H9 (cell line): ENCODE data around the gene TMEM106C. TPM values are rescaled to one million over a fixed set of nuclear protein-coding genes. Genes with fewer than 3 reads are reported as not detected.

ENCODE experiments used
- DNase-seq: peaks from one replicate; pipeline ENCODE4 v3.0.0-alpha.2; 2017
- H2AFZ ChIP-seq: one replicate; pipeline ENCODE4 v1.6.1; 2013; ENCODE audit warnings: mild to moderate bottlenecking, low read length, control low read depth, moderate library complexity
- H2AK5ac ChIP-seq: 2 replicates; pipeline ENCODE4 v1.6.1; 2013; ENCODE audit warnings: low read length, control low read depth, mixed read lengths; ENCODE audit not compliant: insufficient read length
- H2BK120ac ChIP-seq: one replicate; pipeline ENCODE4 v1.6.1; 2013; ENCODE audit warnings: low read depth, mild to moderate bottlenecking, low read length, control low read depth, inconsistent platforms; ENCODE audit not compliant: poor library complexity, severe bottlenecking
- H2BK12ac ChIP-seq: 2 replicates; pipeline ENCODE4 v1.6.1; 2013; ENCODE audit warnings: low read length, control low read depth, mixed read lengths, low read depth; ENCODE audit not compliant: insufficient read length
- H2BK15ac ChIP-seq: 2 replicates; pipeline ENCODE4 v1.6.1; 2013; ENCODE audit warnings: low read depth, low read length, control low read depth
- H2BK20ac ChIP-seq: one replicate; pipeline ENCODE4 v1.6.1; 2013; ENCODE audit warnings: low read depth, mild to moderate bottlenecking, low read length, control low read depth, inconsistent platforms; ENCODE audit not compliant: poor library complexity, severe bottlenecking
- H2BK5ac ChIP-seq: 2 replicates; pipeline ENCODE4 v1.6.1; 2013; ENCODE audit warnings: low read length, control low read depth, mixed read lengths; ENCODE audit not compliant: insufficient read length
- H3K14ac ChIP-seq: 2 replicates; pipeline ENCODE4 v1.6.1; 2013; ENCODE audit warnings: low read length, control low read depth; ENCODE audit not compliant: insufficient read depth
- H3K18ac ChIP-seq: 2 replicates; pipeline ENCODE4 v1.6.1; 2013; ENCODE audit warnings: low read depth, mild to moderate bottlenecking, mixed read lengths, low read length, control low read depth; ENCODE audit not compliant: insufficient read length
- H3K23ac ChIP-seq: 2 replicates; pipeline ENCODE4 v1.6.1; 2013; ENCODE audit warnings: low read length, control low read depth, mixed read lengths, low read depth; ENCODE audit not compliant: insufficient read length
- H3K23me2 ChIP-seq: 2 replicates; pipeline ENCODE4 v1.6.1; 2013; ENCODE audit warnings: low read depth, mild to moderate bottlenecking, mixed read lengths, low read length, control low read depth; ENCODE audit not compliant: insufficient read length, poor library complexity, severe bottlenecking
- H3K27ac ChIP-seq: 2 replicates; pipeline ENCODE4 v1.5.1; 2013; ENCODE audit warnings: low read length, control low read depth, mixed read lengths, low read depth; ENCODE audit not compliant: insufficient read length
- H3K27me3 ChIP-seq: 2 replicates; pipeline ENCODE4 v1.6.1; 2013; ENCODE audit warnings: low read length, control low read depth, inconsistent platforms; ENCODE audit not compliant: insufficient read depth
- H3K4ac ChIP-seq: 2 replicates; pipeline ENCODE4 v1.6.1; 2013; ENCODE audit warnings: low read depth, mild to moderate bottlenecking, control low read depth, inconsistent platforms, low read length, moderate library complexity
- H3K4me1 ChIP-seq: 2 replicates; pipeline ENCODE4 v1.6.1; 2013; ENCODE audit warnings: low read length, control low read depth, inconsistent platforms; ENCODE audit not compliant: insufficient read depth
- H3K4me2 ChIP-seq: 2 replicates; pipeline ENCODE4 v1.6.1; 2013; ENCODE audit warnings: low read length, control low read depth, mixed read lengths; ENCODE audit not compliant: insufficient read length, insufficient read depth
- H3K56ac ChIP-seq: 2 replicates; pipeline ENCODE4 v1.6.1; 2013; ENCODE audit warnings: low read depth, mild to moderate bottlenecking, mixed read lengths, low read length, control low read depth; ENCODE audit not compliant: insufficient read length
- H3K79me1 ChIP-seq: 2 replicates; pipeline ENCODE4 v1.6.1; 2013; ENCODE audit warnings: low read depth, mild to moderate bottlenecking, moderate library complexity, low read length, control low read depth, inconsistent platforms; ENCODE audit not compliant: insufficient read depth, poor library complexity, severe bottlenecking
- H3K79me2 ChIP-seq: 2 replicates; pipeline ENCODE4 v1.6.1; 2013; ENCODE audit warnings: low read length, control low read depth, inconsistent platforms; ENCODE audit not compliant: insufficient read depth
- H3K9ac ChIP-seq: 2 replicates; pipeline ENCODE4 v1.6.1; 2013; ENCODE audit warnings: low read length, control low read depth, mixed read lengths; ENCODE audit not compliant: insufficient read length; ENCODE audit errors: extremely low read depth
- H3K9me3 ChIP-seq: one replicate; pipeline ENCODE4 v1.6.1; 2013; ENCODE audit warnings: low read depth, low read length, inconsistent platforms; ENCODE audit not compliant: control insufficient read depth
- H3T11ph ChIP-seq: one replicate; pipeline ENCODE4 v1.6.1; 2013; ENCODE audit warnings: mild to moderate bottlenecking, low read length, control low read depth, inconsistent platforms
- H4K20me1 ChIP-seq: one replicate; pipeline ENCODE4 v1.6.1; 2013; ENCODE audit not compliant: control insufficient read depth, insufficient read length, insufficient read depth
- H4K5ac ChIP-seq: 2 replicates; pipeline ENCODE4 v1.6.1; 2013; ENCODE audit warnings: low read depth, mild to moderate bottlenecking, mixed read lengths, low read length, control low read depth; ENCODE audit not compliant: insufficient read length
- H4K8ac ChIP-seq: replicated peaks from 2 replicates; pipeline ENCODE4 v1.6.1; 2013; ENCODE audit warnings: low read length, control low read depth, mixed read lengths, low read depth; ENCODE audit not compliant: insufficient read length
- H4K91ac ChIP-seq: 2 replicates; pipeline ENCODE4 v1.6.1; 2013; ENCODE audit warnings: low read depth, mild to moderate bottlenecking, moderate library complexity, mixed read lengths, low read length, control low read depth; ENCODE audit not compliant: insufficient read length
- H3K27ac Mint-ChIP-seq, 3 experiments: 2 replicates in 2 of 3; 3 replicates in 1 of 3; pipeline ENCODE4 v1.8.0; 2020 to 2021; ENCODE audit warnings: mixed read lengths in 3 of 3, mild to moderate bottlenecking in 1 of 3, moderate library complexity in 1 of 3
- H3K27me3 Mint-ChIP-seq: 2 replicates; pipeline ENCODE4 v1.8.0; 2021; ENCODE audit warnings: low read depth, mild to moderate bottlenecking, moderate library complexity, mixed read lengths
- H3K36me3 Mint-ChIP-seq, 3 experiments: 2 replicates in 2 of 3; 3 replicates in 1 of 3; pipeline ENCODE4 v1.8.0; 2020 to 2021; ENCODE audit warnings: low read depth in 3 of 3, mixed read lengths in 3 of 3; ENCODE audit not compliant: insufficient read depth in 1 of 3
- H3K4me1 Mint-ChIP-seq, 2 experiments: 2 replicates each; pipeline ENCODE4 v1.8.0; 2020; ENCODE audit warnings: mixed read lengths in 2 of 2
- H3K4me3 Mint-ChIP-seq, 2 experiments: 2 replicates in 1 of 2; 3 replicates in 1 of 2; pipeline ENCODE4 v1.8.0; 2020 to 2021; ENCODE audit warnings: mild to moderate bottlenecking in 2 of 2, mixed read lengths in 2 of 2, moderate library complexity in 1 of 2
- H3K9me3 Mint-ChIP-seq, 2 experiments: 2 replicates in 1 of 2; 3 replicates in 1 of 2; pipeline ENCODE4 v1.8.0; 2020; ENCODE audit warnings: mild to moderate bottlenecking in 2 of 2, mixed read lengths in 2 of 2, moderate library complexity in 1 of 2
- WGBS: extraction: QIAGEN DNeasy Blood & Tissue Kit; methylation state at CpG from one replicate; pipeline ENCODE4 v1.1.7; 2013; ENCODE audit warnings: missing lambda C conversion rate, low lambda C conversion rate, mixed read lengths; ENCODE audit not compliant: insufficient read length; ENCODE audit errors: extremely low coverage; 5-methylcytosine and 5-hydroxymethylcytosine counted together
- total RNA-seq: library from RNA; stranded (reverse); gene quantifications from 2 replicates; pipeline ENCODE4 v1.2.1, GENCODE V29; 2021
- TF ChIP-seq, protein P1 (sequence below): fragments of 200-600 bp; sonication (generic); conservative IDR thresholded peaks from 3 replicates; pipeline ENCODE4 v1.8.0; 2021; ENCODE audit warnings: antibody characterized with exemption, mild to moderate bottlenecking

TMEM106C gene
- total RNA-seq, 1 experiment from 2014 or later = 43.7 TPM

GRCh38 chr12:47930634-47931033, 32.8 kb upstream of the TMEM106C start:
- Histone ChIP-seq H3K18ac (no peak overlapping the region), H3K79me2 (no peaks in the 10 kb centered on the region), H4K5ac (no peak overlapping the region), H2BK15ac (no peak overlapping the region), H3K4me1 (no peaks in the 10 kb centered on the region), H3K9me3 (no peaks in the 10 kb centered on the region), H4K8ac (no peak overlapping the region), H3K9ac (no peak overlapping the region), H3K23ac (no peak overlapping the region), H2AFZ (no peak overlapping the region), H3K4me2 (no peak overlapping the region), H3K79me1 (no peaks in the 10 kb centered on the region), H3T11ph (no peak overlapping the region), H4K20me1 (no peaks in the 10 kb centered on the region), H3K23me2 (no peaks in the 10 kb centered on the region), H3K14ac (no peak overlapping the region), H2BK20ac (no peak overlapping the region), H2BK120ac (no peak overlapping the region), H2BK5ac (no peak overlapping the region), H3K27ac (no peak overlapping the region), H2BK12ac (no peak overlapping the region), H2AK5ac (no peak overlapping the region), H3K27me3 (no peaks in the 10 kb centered on the region), H4K91ac (no peak overlapping the region), H3K4ac (no peak overlapping the region), H3K56ac (no peak overlapping the region)
- no CpG with 5 or more reads among the region's 5 CpGs for WGBS
- H3K27me3 Mint-ChIP-seq = peaks cover 31% of the 10 kb centered on the region
- no peak overlapping the region for H3K4me3 Mint-ChIP-seq
- H3K27ac Mint-ChIP-seq = no peak overlapping the region
- H3K9me3 Mint-ChIP-seq = no peaks in the 10 kb centered on the region
- no peaks in the 10 kb centered on the region for H3K36me3 Mint-ChIP-seq
- peaks cover 0 to 1% of the 10 kb centered on the region in 2 experiments; a peak in 1 of 4 replicates for H3K4me1 Mint-ChIP-seq
- TF ChIP-seq, protein P1, sequence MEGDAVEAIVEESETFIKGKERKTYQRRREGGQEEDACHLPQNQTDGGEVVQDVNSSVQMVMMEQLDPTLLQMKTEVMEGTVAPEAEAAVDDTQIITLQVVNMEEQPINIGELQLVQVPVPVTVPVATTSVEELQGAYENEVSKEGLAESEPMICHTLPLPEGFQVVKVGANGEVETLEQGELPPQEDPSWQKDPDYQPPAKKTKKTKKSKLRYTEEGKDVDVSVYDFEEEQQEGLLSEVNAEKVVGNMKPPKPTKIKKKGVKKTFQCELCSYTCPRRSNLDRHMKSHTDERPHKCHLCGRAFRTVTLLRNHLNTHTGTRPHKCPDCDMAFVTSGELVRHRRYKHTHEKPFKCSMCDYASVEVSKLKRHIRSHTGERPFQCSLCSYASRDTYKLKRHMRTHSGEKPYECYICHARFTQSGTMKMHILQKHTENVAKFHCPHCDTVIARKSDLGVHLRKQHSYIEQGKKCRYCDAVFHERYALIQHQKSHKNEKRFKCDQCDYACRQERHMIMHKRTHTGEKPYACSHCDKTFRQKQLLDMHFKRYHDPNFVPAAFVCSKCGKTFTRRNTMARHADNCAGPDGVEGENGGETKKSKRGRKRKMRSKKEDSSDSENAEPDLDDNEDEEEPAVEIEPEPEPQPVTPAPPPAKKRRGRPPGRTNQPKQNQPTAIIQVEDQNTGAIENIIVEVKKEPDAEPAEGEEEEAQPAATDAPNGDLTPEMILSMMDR = no peak
- DNase-seq = no peak
